Caco-2 (cell line): ENCODE measurements around the gene TBC1D21. TPM values are rescaled to one million over a fixed set of nuclear protein-coding genes. Genes with fewer than 3 reads are reported as not detected.

ENCODE experiments used
- BruUV-seq: library from RNA; stranded (reverse); fragments of 400-500 nt; replicated peaks from 2 replicates; lab custom pipeline; 2021; lab: Mats Ljungman, UMichigan
- CTCF ChIA-PET: fragments of 300-600 bp; sonication (Branson Sonifier 250); formaldehyde crosslinking; loops from one replicate; lab custom pipeline; 2022; ENCODE audit warnings: antibody characterized with exemption; lab: Charles Lee
- POLR2A ChIA-PET: fragments of 300-600 bp; sonication (Branson Sonifier 250); formaldehyde crosslinking; loops from one replicate; lab custom pipeline; 2022; ENCODE audit warnings: antibody characterized with exemption; lab: Charles Lee
- DNase-seq, 2 experiments: peaks; one replicate each; pipeline versions ENCODE4 v3.0.0 to v3.0.0-alpha.2; 2020 to 2022
- H3K27me3 ChIP-seq: replicated peaks from 2 replicates; pipeline ENCODE4 v1.6.0; 2011; ENCODE audit warnings: low read length; ENCODE audit not compliant: control insufficient read depth, insufficient read depth
- H3K36me3 ChIP-seq: 2 replicates; pipeline ENCODE4 v1.5.1; 2011; ENCODE audit warnings: low read length; ENCODE audit not compliant: control insufficient read depth, insufficient read depth
- H3K4me1 ChIP-seq: fragments of 250-450 bp; sonication (Bioruptor Pico); 2 replicates; pipeline ENCODE4 v1.5.1; 2020; ENCODE audit warnings: mild to moderate bottlenecking
- H3K4me3 ChIP-seq: 2 replicates; pipeline ENCODE4 v1.5.1; 2011; ENCODE audit warnings: low read depth, mild to moderate bottlenecking, control low read depth, low read length
- H3K9me3 ChIP-seq: fragments of 250-450 bp; sonication (Bioruptor Pico); 2 replicates; pipeline ENCODE4 v1.5.1; 2020; ENCODE audit warnings: mild to moderate bottlenecking, moderate library complexity
- H3K27ac Mint-ChIP-seq: one replicate; pipeline ENCODE4 v1.8.0; 2022; ENCODE audit warnings: mixed read lengths; ENCODE audit not compliant: unreplicated experiment
- H3K27me3 Mint-ChIP-seq: one replicate; pipeline ENCODE4 v1.8.0; 2022; ENCODE audit warnings: mixed read lengths; ENCODE audit not compliant: insufficient read depth, unreplicated experiment
- H3K36me3 Mint-ChIP-seq: one replicate; pipeline ENCODE4 v1.8.0; 2022; ENCODE audit warnings: mild to moderate bottlenecking, mixed read lengths; ENCODE audit not compliant: insufficient read depth, unreplicated experiment
- H3K4me1 Mint-ChIP-seq: one replicate; pipeline ENCODE4 v1.8.0; 2022; ENCODE audit warnings: low read depth, mixed read lengths; ENCODE audit not compliant: unreplicated experiment
- H3K4me3 Mint-ChIP-seq: one replicate; pipeline ENCODE4 v1.8.0; 2022; ENCODE audit warnings: mild to moderate bottlenecking, moderate library complexity, mixed read lengths; ENCODE audit not compliant: unreplicated experiment
- H3K9me3 Mint-ChIP-seq: one replicate; pipeline ENCODE4 v1.8.0; 2022; ENCODE audit warnings: mixed read lengths; ENCODE audit not compliant: unreplicated experiment
- intact Hi-C: fragments of 100-400 bp; cut with micrococcal nuclease; formaldehyde crosslinking; loops from one replicate; pipeline ENCODE4 v1.10.0; 2022; ENCODE audit not compliant: unreplicated experiment
- total RNA-seq: library from RNA; stranded (reverse); gene quantifications from 2 replicates; pipeline ENCODE4 v1.2.3, GENCODE V29; 2022
- TF ChIP-seq, protein P1 (sequence below), 2 experiments: fragments of 200-600 bp in 1 of 2; IDR thresholded peaks; 1 replicate in 1 of 2; 2 replicates in 1 of 2; pipeline versions ENCODE4 v1.5.1 to v1.8.0; 2011 to 2022; ENCODE audit warnings: antibody characterized with exemption in 1 of 2, control low read depth in 1 of 2, inconsistent platforms in 1 of 2, low read depth in 1 of 2, low read length in 1 of 2, mild to moderate bottlenecking in 1 of 2, moderate library complexity in 1 of 2; ENCODE audit not compliant: insufficient read depth in 1 of 2, severe bottlenecking in 1 of 2, unreplicated experiment in 1 of 2

The TBC1D21 gene
- total RNA-seq, 1 experiment from 2014 or later, result not detected

DNA sequence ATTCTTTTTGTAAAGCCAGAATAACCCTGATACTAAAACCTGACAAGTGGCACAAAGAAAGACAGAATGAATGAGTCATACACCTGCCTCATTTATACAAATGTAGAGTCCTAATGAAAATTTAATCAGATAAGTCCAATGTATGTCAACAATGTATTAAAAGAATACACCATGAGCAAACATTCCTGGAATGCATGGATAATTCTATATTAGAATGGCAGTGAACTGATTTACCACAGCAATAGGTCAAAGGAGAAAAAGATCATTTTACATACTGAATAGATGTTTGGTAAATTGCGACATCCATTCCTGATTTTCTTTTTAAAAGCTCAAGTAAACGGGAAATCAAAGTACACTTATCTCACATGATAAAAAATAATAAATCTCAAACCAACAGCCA lies 41.7 kb downstream of the TBC1D21 start:
- BruUV-seq, result no TSS peak
- CTCF ChIA-PET, result interaction anchor here (2.1 kb wide), 1 partner anchor 12 kb away, joined by 4 read pairs; no protein-coding TSS in a partner anchor

DNA sequence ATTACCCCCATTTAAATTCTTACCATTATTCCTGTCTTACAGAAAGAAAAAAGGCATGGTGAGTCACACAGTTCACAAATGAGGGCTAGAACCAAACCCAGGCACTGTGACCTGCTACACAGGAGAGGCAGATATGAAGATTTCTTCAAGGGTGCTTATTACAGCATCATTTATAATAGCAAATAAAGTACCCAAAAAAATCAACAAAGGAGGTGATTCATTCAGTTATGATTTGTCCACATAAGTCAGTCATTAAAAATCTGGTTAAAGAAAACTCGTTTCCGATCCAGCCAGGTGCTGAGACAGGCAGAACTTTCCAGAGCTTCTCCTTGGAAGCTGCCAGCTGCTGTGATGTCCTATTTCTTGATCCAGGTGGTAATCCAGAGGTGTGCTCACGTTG lies 45.4 kb downstream of the TBC1D21 start:
- H3K27ac Mint-ChIP-seq, result no peak overlapping the region
- no peak overlapping the region for H3K4me3 Mint-ChIP-seq
- no peak overlapping the region for H3K4me3 ChIP-seq
- H3K9me3 Mint-ChIP-seq, result peaks cover 11% of the 10 kb centered on the region
- POLR2A ChIA-PET, result no interaction called here
- no TSS peak for BruUV-seq
- H3K27me3 ChIP-seq, result no peaks in the 10 kb centered on the region
- H3K4me1 ChIP-seq, result 0 out of 2 replicates have a peak, but pooled peaks cover 5% of the 10 kb centered on the region
- H3K9me3 ChIP-seq, result no peaks in the 10 kb centered on the region
- TF ChIP-seq, protein P1, sequence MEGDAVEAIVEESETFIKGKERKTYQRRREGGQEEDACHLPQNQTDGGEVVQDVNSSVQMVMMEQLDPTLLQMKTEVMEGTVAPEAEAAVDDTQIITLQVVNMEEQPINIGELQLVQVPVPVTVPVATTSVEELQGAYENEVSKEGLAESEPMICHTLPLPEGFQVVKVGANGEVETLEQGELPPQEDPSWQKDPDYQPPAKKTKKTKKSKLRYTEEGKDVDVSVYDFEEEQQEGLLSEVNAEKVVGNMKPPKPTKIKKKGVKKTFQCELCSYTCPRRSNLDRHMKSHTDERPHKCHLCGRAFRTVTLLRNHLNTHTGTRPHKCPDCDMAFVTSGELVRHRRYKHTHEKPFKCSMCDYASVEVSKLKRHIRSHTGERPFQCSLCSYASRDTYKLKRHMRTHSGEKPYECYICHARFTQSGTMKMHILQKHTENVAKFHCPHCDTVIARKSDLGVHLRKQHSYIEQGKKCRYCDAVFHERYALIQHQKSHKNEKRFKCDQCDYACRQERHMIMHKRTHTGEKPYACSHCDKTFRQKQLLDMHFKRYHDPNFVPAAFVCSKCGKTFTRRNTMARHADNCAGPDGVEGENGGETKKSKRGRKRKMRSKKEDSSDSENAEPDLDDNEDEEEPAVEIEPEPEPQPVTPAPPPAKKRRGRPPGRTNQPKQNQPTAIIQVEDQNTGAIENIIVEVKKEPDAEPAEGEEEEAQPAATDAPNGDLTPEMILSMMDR (IDR thresholded peaks at IDR 0.05; ENCODE audit: insufficient read depth in 1 of 2, low read depth in 1 of 2, low read length in 1 of 2, severe bottlenecking in 1 of 2, unreplicated experiment in 1 of 2), result no peak
- peaks cover 2% of the 10 kb centered on the region for H3K27me3 Mint-ChIP-seq
- no peaks in the 10 kb centered on the region for H3K36me3 ChIP-seq
- DNase-seq, result no peak
- intact Hi-C loops, result no loop called here
- H3K4me1 Mint-ChIP-seq, result no peaks in the 10 kb centered on the region
- CTCF ChIA-PET, result interaction anchor here (0.6 kb wide), 2 partner anchors 9 to 22 kb away, joined by 3 to 4 read pairs; no protein-coding TSS in a partner anchor
- no peaks in the 10 kb centered on the region for H3K36me3 Mint-ChIP-seq

More for the DNA sequence above, 41.7 kb downstream of the TBC1D21 start:
- intact Hi-C loops, result no loop called here
- peaks cover 11% of the 10 kb centered on the region for H3K9me3 Mint-ChIP-seq
- no peaks in the 10 kb centered on the region for H3K9me3 ChIP-seq
- no peaks in the 10 kb centered on the region for H3K36me3 ChIP-seq
- POLR2A ChIA-PET, result no interaction called here
- H3K4me3 ChIP-seq, result no peak overlapping the region
- H3K4me1 Mint-ChIP-seq, result no peaks in the 10 kb centered on the region
- no peak overlapping the region for H3K4me3 Mint-ChIP-seq
- no peak overlapping the region for H3K27ac Mint-ChIP-seq
- H3K36me3 Mint-ChIP-seq, result no peaks in the 10 kb centered on the region
- 0 out of 2 replicates have a peak, but pooled peaks cover 5% of the 10 kb centered on the region for H3K4me1 ChIP-seq
- H3K27me3 Mint-ChIP-seq, result peaks cover 3% of the 10 kb centered on the region
- no peaks in the 10 kb centered on the region for H3K27me3 ChIP-seq
- no peak for DNase-seq
- TF ChIP-seq, protein P1 (IDR thresholded peaks at IDR 0.05; ENCODE audit: insufficient read depth in 1 of 2, low read depth in 1 of 2, low read length in 1 of 2, severe bottlenecking in 1 of 2, unreplicated experiment in 1 of 2), result no peak

DNA sequence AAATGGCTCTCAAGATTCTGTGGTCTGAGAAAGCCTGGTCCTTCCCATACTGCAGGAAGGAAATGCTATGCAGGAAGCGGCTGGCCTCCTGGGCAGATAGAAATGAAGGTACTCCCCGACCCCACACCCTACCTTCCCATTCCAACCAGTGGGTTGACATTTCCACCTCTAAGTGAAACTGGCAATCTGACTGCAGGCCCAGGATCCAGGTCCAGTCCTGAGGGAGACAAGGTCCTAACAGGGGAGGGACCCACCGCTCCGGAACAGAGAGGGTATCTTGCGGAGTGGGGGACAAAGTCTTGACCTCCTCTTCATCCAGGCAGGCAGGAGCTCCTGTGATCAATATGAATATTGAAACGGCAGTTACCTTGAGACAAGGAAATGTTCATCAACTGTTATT lies 46.3 kb downstream of the TBC1D21 start:
- Histone ChIP-seq H3K4me3 (no peak overlapping the region), H3K27me3 (no peaks in the 10 kb centered on the region), H3K9me3 (no peaks in the 10 kb centered on the region), H3K36me3 (no peaks in the 10 kb centered on the region), H3K4me1 (0 out of 2 replicates have a peak, but pooled peaks cover 4% of the 10 kb centered on the region)
- H3K4me3 Mint-ChIP-seq, result no peak overlapping the region
- no peaks in the 10 kb centered on the region for H3K4me1 Mint-ChIP-seq
- H3K27ac Mint-ChIP-seq, result no peak overlapping the region
- no peaks in the 10 kb centered on the region for H3K36me3 Mint-ChIP-seq
- no peak for DNase-seq
- POLR2A ChIA-PET, result no interaction called here
- intact Hi-C loops, result no loop called here
- BruUV-seq, result no TSS peak
- peaks cover 11% of the 10 kb centered on the region for H3K9me3 Mint-ChIP-seq
- TF ChIP-seq, protein P1 (IDR thresholded peaks at IDR 0.05; ENCODE audit: insufficient read depth in 1 of 2, low read depth in 1 of 2, low read length in 1 of 2, severe bottlenecking in 1 of 2, unreplicated experiment in 1 of 2), result no peak
- H3K27me3 Mint-ChIP-seq, result peaks cover 2% of the 10 kb centered on the region
- CTCF ChIA-PET, result no interaction called here
